ENCODE results near the gene HAPSTR1. TPM values are rescaled to one million over a fixed set of nuclear protein-coding genes. Genes with fewer than 3 reads are reported as not detected.

The HAPSTR1 gene
- total RNA-seq, 1 experiment from 2014 or later: 49.9 TPM

DNA sequence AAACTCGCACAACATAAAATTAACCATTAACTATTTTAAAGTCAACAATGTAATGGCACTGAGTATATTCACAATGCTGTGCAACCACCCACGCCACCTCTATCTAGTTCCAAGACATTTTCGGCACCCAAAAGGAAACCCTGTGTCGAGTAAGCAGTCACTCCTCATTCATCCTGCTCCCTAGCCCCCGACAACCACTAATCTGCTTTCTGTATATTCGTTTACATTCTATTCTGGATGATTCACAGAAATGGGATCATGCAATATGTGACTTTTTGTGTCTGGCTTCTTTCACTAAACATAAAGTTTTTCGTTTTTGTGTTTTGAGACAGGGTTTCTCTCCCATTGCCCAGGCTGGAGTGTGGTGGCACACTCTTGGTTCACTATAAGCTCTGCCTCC is 42.2 kb upstream of the HAPSTR1 start:
- no peak overlapping the region for H3K4me3 ChIP-seq (ENCODE audit: low read depth in 2 of 2, low read length in 2 of 2)
- TF ChIP-seq POLR2AphosphoS5 (IDR thresholded peaks at IDR 0.05; ENCODE audit: low read depth, low read length) (no peak), SIN3A (IDR thresholded peaks at IDR 0.05; ENCODE audit: borderline replicate concordance, insufficient read depth, low read depth, low read length) (no peak)
- no TSS peak for BruUV-seq (replicated peaks)
- peak overlapping the region; percentile 94 for H3K27ac ChIP-seq (ENCODE audit: low read length)
- ChIA-PET CTCF (no interaction called here), POLR2A (no interaction called here)
- H3K4me1 ChIP-seq (ENCODE audit: control insufficient read depth, insufficient read depth, low read length): peaks cover 26% of the 10 kb centered on the region
- DNase-seq (ENCODE audit: low read depth, low spot score): no peak
- intact Hi-C loops (cut with micrococcal nuclease; ENCODE audit: unreplicated experiment) (no loop called here), in situ Hi-C loops (cut with HindIII; ENCODE audit: low pct_unique_long_range_greater_than_20kb, low sequenced_read_pairs) (no loop called here)
- H3K27me3 ChIP-seq (ENCODE audit: control insufficient read depth, insufficient read depth, low read length): no peaks in the 10 kb centered on the region
- no peaks in the 10 kb centered on the region; the same call in 1 of the 2 replicates for H3K9me3 ChIP-seq (ENCODE audit: control insufficient read depth, insufficient read depth, low read depth, low read length)
- no peak for ATAC-seq
- H3K36me3 ChIP-seq (ENCODE audit: control insufficient read depth, insufficient read depth, low read length): no peaks in the 10 kb centered on the region

GRCh38 chr16:9050102-9050830 is 41.2 kb upstream of the HAPSTR1 start:
- intact Hi-C loops (cut with micrococcal nuclease; ENCODE audit: unreplicated experiment): no loop called here
- Histone ChIP-seq H3K9me3 (ENCODE audit: control insufficient read depth, insufficient read depth, low read depth, low read length) (no peaks in the 10 kb centered on the region; the same call in 1 of the 2 replicates), H3K4me3 (ENCODE audit: low read depth in 2 of 2, low read length in 2 of 2) (no peak overlapping the region), H3K27me3 (ENCODE audit: control insufficient read depth, insufficient read depth, low read length) (no peaks in the 10 kb centered on the region), H3K27ac (ENCODE audit: low read length) (peak overlapping the region; percentile 94), H3K36me3 (ENCODE audit: control insufficient read depth, insufficient read depth, low read length) (no peaks in the 10 kb centered on the region), H3K4me1 (ENCODE audit: control insufficient read depth, insufficient read depth, low read length) (peaks cover 24% of the 10 kb centered on the region)
- in situ Hi-C loops (cut with HindIII; ENCODE audit: low pct_unique_long_range_greater_than_20kb, low sequenced_read_pairs): no loop called here
- no peak for TF ChIP-seq REST (IDR thresholded peaks at IDR 0.05; ENCODE audit: insufficient read depth in 1 of 2, low read depth in 2 of 2, low read length in 1 of 2)
- no peak for TF ChIP-seq POLR2AphosphoS5 (IDR thresholded peaks at IDR 0.05; ENCODE audit: low read depth, low read length)
- TF ChIP-seq CTCF (IDR thresholded peaks at IDR 0.05): peak; percentile 89
- TF ChIP-seq TCF7L2 (IDR thresholded peaks at IDR 0.05; ENCODE audit: low read depth, low read length): no peak
- no TSS peak for BruUV-seq (replicated peaks)
- ATAC-seq: no peak
- DNase-seq (ENCODE audit: low read depth, low spot score): no peak
- ChIA-PET CTCF (interaction anchor here (0.9 kb wide), 1 partner anchor 17 kb away, joined by 6 read pairs; no protein-coding TSS in a partner anchor), POLR2A (no interaction called here)

- H3K27ac ChIP-seq (ENCODE audit: low read length): peak overlapping the region; percentile 70
- in situ Hi-C loops (cut with HindIII; ENCODE audit: low pct_unique_long_range_greater_than_20kb, low sequenced_read_pairs): no loop called here
- TF ChIP-seq SIN3A (IDR thresholded peaks at IDR 0.05; ENCODE audit: borderline replicate concordance, insufficient read depth, low read depth, low read length): no peak
- TF ChIP-seq POLR2AphosphoS5 (IDR thresholded peaks at IDR 0.05; ENCODE audit: low read depth, low read length): peak; percentile 67; the same call in 1 of the 2 replicates
- TF ChIP-seq TCF7L2 (IDR thresholded peaks at IDR 0.05; ENCODE audit: low read depth, low read length): no peak
- no peak for TF ChIP-seq CTCF (IDR thresholded peaks at IDR 0.05)
- TF ChIP-seq REST (IDR thresholded peaks at IDR 0.05; ENCODE audit: insufficient read depth in 1 of 2, low read depth in 2 of 2, low read length in 1 of 2): 0 out of 4 replicates have a peak, but pooled peaks of 1 of the 2 experiments have one; percentile 27
- H3K4me3 ChIP-seq (ENCODE audit: low read depth in 2 of 2, low read length in 2 of 2): peak overlapping the region; percentile 33 to 59
- CTCF ChIA-PET: interaction anchor here (1.5 kb wide), 1 partner anchor 45 kb away, joined by 3 read pairs; no protein-coding TSS in a partner anchor
- ATAC-seq: peak; percentile 88
- BruUV-seq (replicated peaks): no TSS peak
- peaks cover 12% of the 10 kb centered on the region for H3K4me1 ChIP-seq (ENCODE audit: control insufficient read depth, insufficient read depth, low read length)
- POLR2A ChIA-PET: no interaction called here
- peak; percentile 77 for DNase-seq (ENCODE audit: low read depth, low spot score)
- H3K36me3 ChIP-seq (ENCODE audit: control insufficient read depth, insufficient read depth, low read length): no peaks in the 10 kb centered on the region
- H3K27me3 ChIP-seq (ENCODE audit: control insufficient read depth, insufficient read depth, low read length): no peaks in the 10 kb centered on the region
- no peaks in the 10 kb centered on the region for H3K9me3 ChIP-seq (ENCODE audit: control insufficient read depth, insufficient read depth, low read depth, low read length)
- intact Hi-C loops (cut with micrococcal nuclease; ENCODE audit: unreplicated experiment): no loop called here
Observed at GRCh38 chr16:9053006-9053601, 38.3 kb upstream of the HAPSTR1 start.

All from Panc1 (cell line).